SKM-1 (cell line): ENCODE measurements around the gene TIAL1.
"Not testable (repeated sequence)": the region's sequence is repeated elsewhere in the genome, so short reads cannot be mapped to it uniquely, and the experiment has no call there.

ENCODE experiments used
- DNase-seq: peaks from one replicate; lab custom pipeline; 2025; ENCODE audit not compliant: unreplicated experiment; lab: John Stamatoyannopoulos, UW

The TIAL1 gene

DNA sequence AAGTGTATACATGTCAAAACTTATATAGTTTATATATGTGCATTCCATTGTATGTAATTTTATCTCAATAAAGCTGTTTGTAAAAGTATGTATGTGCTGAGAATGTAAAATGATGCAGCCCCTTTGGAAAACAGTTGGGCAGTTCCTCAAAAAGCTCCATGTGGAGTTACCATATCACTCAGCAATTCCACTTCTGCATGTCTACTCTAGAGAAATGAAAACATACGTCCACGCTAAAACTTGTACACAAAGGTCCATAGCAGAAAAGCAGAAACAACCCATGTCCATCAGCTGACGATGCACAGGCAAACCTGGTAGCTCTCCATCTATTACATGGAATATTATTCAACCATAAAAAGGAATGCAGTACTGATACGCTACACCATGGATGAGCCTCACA is 45.9 kb downstream of the TIAL1 start:
- no peak for DNase-seq

GRCh38 chr10:119549247-119549999 is 47.3 kb downstream of the TIAL1 start:
- DNase-seq, result no peak

DNA sequence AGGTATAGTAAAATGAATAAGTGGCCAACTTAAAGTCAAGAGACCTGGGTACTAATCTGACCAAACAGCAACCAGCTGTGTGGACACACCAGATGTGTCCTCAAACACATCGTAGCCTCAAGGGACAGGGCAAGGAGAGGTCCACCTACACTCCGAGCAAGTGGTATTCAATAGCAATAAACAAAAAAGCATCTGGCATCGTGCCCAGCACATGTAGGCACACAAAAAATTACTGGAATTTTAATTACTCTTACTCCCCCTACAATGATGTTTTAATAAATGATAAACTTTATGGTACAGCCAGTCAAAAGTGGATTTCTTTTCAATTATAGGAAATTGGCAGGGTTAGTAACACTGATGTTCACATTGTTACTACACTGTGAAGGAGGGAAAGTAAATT is 50.8 kb downstream of the TIAL1 start:
- no peak for DNase-seq

DNA sequence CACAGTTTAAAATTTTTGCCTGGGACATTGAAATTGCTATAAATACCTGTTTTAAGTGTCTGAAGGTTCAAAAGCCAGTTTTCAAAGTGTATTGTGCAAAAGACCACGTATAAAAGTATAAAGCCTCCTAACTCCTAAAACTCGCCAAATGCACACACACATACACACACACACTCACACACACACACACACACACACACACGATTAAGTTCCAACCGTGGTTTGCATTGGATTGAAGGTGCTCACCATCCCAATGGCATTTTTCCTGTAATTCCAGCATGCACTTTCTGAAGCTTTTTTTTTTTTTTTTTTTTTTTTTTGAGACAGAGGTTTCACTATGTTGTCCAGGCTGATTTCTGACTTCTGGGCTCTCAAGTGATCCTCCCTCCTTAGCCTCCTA is 51.5 kb downstream of the TIAL1 start:
- no peak for DNase-seq

DNA sequence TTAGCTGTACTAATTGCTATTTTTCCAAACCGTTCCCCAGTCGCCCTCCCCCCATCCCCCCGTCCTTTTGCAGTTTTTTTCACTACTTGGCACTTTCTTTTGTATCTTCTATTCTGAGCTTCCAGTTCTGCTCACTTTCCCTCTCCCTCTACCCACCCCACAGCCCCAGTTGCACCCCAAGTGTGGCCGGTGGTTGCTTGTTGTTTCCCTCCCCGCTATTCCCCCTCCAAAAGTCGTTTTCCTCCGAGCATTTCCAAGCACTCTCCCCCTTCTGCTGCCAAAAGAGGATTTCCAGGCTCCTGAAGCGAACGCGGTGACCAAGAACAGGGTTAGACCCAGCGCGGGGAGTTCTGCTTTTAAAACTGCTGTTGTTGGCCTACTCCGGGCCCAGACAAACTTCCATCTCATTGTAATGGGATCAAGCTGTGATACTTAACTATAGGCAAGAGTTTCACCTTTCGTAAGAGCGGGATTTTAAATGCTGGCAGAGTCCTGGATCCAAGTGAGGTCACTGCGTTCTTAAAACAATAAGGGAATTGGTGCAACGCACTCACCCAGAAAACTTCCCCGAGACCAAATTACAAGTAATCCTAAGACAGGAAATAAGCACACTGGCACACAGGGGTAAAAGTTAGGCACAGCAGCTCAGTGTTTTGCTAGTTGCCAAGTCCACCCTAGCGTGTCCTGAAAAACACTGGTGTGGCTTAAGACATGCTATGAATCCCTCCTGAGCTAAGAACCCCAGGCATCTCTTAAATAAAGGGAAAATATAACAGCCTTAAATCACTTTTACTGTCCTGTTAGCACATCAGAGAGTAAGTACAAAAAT is 52.7 kb downstream of the TIAL1 start:
- DNase-seq, result no peak

DNA sequence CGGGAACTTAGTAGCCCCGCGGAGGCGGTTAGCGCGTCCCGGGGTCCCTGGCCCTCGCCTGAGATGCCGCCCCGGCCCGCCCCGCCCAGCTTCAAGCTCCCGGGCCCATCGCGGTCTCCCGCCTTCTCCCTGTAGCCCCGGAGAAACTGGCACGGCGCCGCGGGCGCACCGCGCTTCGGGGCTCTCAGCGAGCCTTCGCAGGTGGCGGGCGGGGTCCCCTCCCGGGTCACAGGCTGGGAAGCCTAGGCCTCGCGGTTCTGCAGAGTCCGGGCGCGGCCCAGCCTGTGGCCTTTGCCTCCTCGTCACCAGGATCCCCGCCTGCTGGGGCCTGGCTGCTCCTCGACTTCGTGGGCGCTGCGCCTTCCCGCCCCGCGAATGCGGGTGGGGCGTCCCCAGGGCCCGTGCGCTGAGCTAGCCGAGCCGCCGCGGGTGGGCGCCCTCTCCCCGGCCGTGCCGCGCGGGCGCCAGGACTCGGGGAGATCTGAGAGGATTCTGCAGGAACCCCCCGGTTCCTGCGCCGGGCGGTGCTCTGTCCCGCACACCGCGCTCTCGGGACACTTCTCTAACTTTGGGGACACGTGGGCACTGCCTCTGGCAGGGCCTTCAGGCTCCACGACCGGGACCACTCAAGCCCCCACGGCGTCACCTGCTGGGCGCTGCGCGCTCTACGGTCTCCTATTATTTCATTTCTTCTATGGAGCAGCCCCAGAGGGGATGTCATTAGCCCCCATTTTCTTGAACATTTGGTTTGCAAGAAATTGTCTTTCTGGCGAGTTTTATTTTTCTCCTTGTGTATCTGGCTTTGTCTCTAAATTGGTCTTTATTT is 53.6 kb downstream of the TIAL1 start:
- no peak for DNase-seq

DNA sequence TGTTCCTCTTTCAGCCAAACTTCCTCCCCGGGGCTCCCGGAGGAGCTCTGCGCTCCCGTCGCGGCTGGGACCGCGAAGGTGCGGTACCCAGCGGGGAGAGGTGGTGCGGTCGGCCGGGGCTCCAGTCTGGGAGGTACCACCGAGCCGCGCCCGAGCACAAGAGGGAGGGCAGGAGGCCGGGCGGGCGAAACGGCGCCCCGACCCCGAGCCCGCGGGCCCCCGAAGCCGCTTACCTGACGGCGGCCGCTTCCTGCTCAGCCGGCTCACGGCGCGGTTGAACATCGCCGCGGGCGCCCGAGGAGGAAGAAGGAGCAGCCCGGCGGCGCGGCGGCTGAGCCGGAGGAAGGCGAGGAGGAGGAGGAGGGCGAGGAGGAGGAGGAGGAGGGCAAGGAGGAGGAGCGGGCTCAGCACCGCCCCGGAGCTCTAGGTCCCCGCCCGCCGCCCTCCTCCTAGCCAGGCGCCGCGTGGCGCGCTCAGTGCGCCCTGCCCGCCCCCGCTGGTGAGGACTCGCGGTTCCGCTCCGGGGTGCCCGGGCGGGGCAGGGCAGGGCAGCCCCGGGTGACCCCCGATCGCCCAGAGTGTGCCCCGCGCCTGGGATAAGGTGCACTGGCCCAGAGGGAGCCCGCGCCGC is 54.3 kb downstream of the TIAL1 start, which contains the start of gene RGS10:
Gene RGS10, minus strand, starts transcription at position 363 of the 631 bp plus-strand sequence. Its CDS starts 81 bp downstream, at position 282.
- DNase-seq, result peak; percentile 80

DNA sequence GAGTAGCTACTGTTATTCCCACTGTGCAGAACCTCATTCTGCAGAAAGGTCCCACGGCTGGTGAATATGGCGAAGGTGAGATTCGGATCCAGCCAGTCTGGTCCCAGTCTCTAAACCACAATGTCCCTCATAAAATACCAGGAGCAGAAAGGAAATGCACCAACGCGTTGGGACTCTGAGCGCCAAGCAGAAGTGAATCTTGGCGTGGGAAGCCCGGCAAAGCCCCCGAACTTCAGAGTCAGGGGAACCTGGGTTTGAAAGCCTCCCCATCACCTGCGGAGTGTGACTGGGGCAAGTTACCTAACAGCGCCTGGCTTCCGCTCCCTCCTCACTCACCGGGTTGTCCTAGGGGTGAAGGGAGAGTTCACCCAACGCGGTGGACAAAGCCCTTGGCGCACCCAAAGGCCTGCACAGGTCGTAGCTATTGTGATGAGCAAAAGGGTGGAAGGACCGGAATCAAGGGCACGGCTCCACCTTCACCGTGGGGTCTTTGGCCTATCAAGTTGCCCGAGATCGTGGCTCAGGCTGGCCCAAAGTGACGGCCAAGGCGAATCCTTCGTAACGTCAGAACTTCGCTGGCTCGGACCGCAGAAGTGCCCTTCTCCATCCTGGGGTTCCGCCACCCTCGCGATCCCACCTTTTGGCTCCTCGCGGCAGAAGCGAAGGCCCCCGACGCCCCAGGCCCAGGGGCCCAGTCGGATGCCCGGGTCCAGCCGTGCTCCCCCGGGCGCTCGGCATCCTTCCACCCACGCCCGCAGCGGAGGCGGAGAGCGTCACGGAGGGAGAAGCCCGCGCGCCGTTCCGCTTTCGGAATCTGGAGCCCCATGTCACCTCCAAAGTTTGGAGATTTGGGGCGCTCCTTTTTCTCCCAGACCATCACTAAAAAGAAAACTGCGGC is 55.1 kb downstream of the TIAL1 start:
- DNase-seq, result no peak

DNA sequence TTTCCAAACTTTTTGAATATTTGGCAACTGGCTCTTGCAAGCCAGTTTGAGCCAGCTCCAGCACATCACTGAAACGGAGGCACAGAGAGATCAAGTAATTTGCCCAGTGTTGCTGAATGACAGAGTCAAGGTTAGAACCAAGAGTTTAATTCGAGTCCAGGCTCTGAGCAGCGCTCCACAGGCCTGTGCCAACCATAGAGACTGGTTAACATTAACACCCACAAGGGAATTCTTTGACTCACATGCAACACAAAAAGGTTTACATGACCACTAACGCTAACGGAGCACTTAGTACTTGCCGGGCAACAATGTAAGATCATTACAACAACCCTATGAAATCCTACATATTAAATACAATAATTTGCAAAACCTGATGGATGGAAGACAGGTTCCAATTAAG is 55.7 kb downstream of the TIAL1 start:
- DNase-seq, result no peak

GRCh38 chr10:119540038-119540437 is 56.7 kb downstream of the TIAL1 start:
- DNase-seq, result no peak

DNA sequence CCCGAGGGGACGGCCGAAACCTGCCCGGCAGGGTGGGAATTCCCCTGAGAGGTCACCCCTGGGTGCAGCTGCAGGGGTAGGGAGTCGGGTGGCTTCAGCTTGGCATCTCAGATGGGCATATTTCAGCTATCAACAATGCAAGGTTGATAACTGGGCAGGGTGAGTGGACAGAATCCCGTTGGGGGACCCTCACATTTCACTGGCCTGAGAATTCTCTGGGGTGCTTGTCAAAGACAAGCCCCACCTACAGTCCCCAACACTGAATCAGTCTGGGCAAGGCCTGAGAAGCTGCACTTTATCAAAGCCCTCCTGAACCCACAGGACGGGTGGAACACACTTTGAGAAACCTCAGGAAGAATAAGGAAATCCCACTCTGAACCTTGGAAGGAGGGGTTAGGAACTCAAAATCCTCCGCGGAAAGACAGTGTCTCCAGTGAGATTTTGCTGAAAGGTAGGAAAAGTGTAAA is 57.4 kb downstream of the TIAL1 start:
- DNase-seq, result no peak

- no peak for DNase-seq
These were observed 58.0 kb downstream of the TIAL1 start for GRCh38 chr10:119538632-119539358.

GRCh38 chr10:119537953-119538630 is 58.7 kb downstream of the TIAL1 start:
- DNase-seq, result no peak

GRCh38 chr10:119536508-119537025 is 60.2 kb downstream of the TIAL1 start:
- no peak for DNase-seq

- DNase-seq, result no peak
These were observed 60.8 kb downstream of the TIAL1 start for GRCh38 chr10:119535837-119536507.

DNA sequence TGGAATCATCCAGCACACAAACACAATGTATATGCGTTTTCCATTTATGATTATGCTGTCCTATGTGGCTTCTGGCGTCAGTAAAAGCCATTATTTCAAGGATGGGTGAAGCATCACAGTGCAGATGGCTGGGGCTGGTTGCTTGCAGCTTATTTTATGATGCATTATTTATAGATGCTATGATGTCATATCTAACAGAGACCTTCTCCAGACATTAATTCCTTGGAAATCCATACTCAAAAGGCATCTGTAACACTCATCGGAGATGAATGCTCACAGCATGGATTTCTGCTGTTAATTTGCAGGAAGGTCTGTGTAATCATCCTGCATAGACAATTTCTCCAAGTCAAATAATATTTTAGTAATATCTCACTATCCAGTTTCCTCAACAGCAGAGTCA is 61.5 kb downstream of the TIAL1 start:
- no peak for DNase-seq

- no peak for DNase-seq
These were observed 63.3 kb downstream of the TIAL1 start for GRCh38 chr10:119533473-119533872.

DNA sequence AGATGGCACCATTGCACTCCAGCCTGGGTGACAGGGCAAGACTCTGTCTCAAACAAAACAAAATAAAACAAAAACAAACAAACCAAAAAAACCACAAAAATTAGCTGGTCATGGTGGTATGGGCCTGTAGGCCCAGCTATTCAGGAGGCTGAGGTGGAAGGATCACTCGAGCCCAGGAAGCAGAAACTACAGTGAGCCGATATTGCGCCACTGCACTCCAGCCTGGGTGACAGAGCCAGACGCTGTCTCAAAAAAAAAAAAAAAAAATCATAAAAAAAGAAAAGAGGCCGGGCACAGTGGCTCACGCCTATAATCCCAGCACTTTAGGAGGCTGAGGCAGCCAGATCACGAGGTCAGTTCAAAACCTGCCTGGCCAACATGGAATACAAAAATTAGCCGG is 64.0 kb downstream of the TIAL1 start:
- not testable (repeated sequence) for DNase-seq
